ENCODE measurements around the gene GSTA5. TPM values are rescaled to one million over a fixed set of nuclear protein-coding genes. Genes with fewer than 3 reads are reported as not detected.
"Not testable (repeated sequence)": the region's sequence is repeated elsewhere in the genome, so short reads cannot be mapped to it uniquely, and the experiment has no call there.

The GSTA5 gene
- total and polyA plus RNA-seq, 2 of the 8 experiments (the other 6 are each of a cell fraction or from before 2014, with no cell fraction given), result not detected

DNA sequence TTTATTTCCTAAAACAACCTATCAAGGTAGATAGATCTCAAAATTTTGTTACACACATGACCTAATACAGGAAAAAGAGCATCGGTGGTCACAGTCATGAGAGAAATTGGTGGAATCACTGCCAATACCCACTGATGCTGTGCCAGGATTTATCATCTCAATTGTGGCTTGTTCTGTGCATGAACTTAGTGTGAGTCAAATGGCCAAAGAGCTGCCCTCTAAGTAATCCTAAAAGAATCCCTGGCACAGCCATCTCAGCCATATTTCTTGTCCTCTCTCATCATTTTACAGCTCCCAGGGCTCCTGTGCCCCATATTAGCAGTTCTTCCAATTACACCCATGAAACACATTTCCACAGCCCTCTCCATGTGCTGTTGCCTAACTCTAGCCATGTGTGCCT lies 6.1 kb downstream of the GSTA5 start:
- H3K14ac ChIP-seq (ENCODE audit: insufficient read length), result no peak overlapping the region
- H3K4me1 ChIP-seq (replicated peaks in 1 of 4; ENCODE audit: control insufficient read depth in 3 of 4, insufficient read depth in 4 of 4, low read length in 3 of 4), result no peaks in the 10 kb centered on the region
- H2BK5ac ChIP-seq (ENCODE audit: low read depth, low read length), result no peak overlapping the region
- no peak overlapping the region for H3K23ac ChIP-seq (ENCODE audit: insufficient read length)
- no peak overlapping the region for H3K56ac ChIP-seq (replicated peaks; ENCODE audit: insufficient read length, low read depth, low read length)
- H3K23me2 ChIP-seq (ENCODE audit: low read depth, low read length), result 0 out of 2 replicates have a peak, but pooled peaks cover 2% of the 10 kb centered on the region
- no peak overlapping the region for H2BK15ac ChIP-seq (ENCODE audit: low read length)
- FAIRE-seq, result no peak
- H3K18ac ChIP-seq (ENCODE audit: extremely low read depth, low read length), result no peak overlapping the region
- TF ChIP-seq CBX8 (IDR thresholded peaks at IDR 0.05; ENCODE audit: borderline replicate concordance, low read depth, low read length) (no peak), SIRT6 (IDR thresholded peaks at IDR 0.05; ENCODE audit: low read length) (no peak)
- H3K4me3 ChIP-seq (ENCODE audit: extremely low read depth in 1 of 4, insufficient read depth in 2 of 4, low read depth in 3 of 4, low read length in 4 of 4), result no peak overlapping the region
- H3K36me3 ChIP-seq (ENCODE audit: control insufficient read depth in 2 of 4, insufficient read depth in 4 of 4, low read length in 3 of 4), result no peaks in the 10 kb centered on the region
- no peak overlapping the region for H2BK120ac ChIP-seq (replicated peaks; ENCODE audit: low read depth, low read length)
- H3K4me2 ChIP-seq (ENCODE audit: insufficient read depth in 1 of 2, low read depth in 2 of 2, low read length in 2 of 2), result no peak overlapping the region
- 93% methylated on average over 1 of the region's 1 CpG; no CpG with 5 or more reads in 1 of the 2 experiments for WGBS, 2 experiments (ENCODE audit: extremely low coverage in 1 of 2, insufficient coverage in 1 of 2, insufficient read length in 1 of 2, insufficient replicate concordance in 2 of 2, low coverage in 1 of 2, low lambda C conversion rate in 2 of 2, missing lambda C conversion rate in 1 of 2)
- no peak for DNase-seq (ENCODE audit: low read depth in 1 of 2, low spot score in 2 of 2)
- peaks cover 0 to 3% (median 1%) of the 10 kb centered on the region in 4 experiments; a peak in 1 of 7 replicates for H3K27me3 ChIP-seq (replicated peaks in 1 of 4; ENCODE audit: control insufficient read depth in 3 of 4, extremely low read depth in 1 of 4, insufficient read depth in 3 of 4, low read length in 3 of 4)
- no peak overlapping the region for H3K4ac ChIP-seq (replicated peaks; ENCODE audit: insufficient read length, low read depth, low read length)
- H3K27ac ChIP-seq (ENCODE audit: low read depth, low read length), result no peak overlapping the region
- H2AK5ac ChIP-seq (ENCODE audit: low read depth, low read length), result no peak overlapping the region
- H2BK20ac ChIP-seq (ENCODE audit: low read length), result no peak overlapping the region
- H4K20me1 ChIP-seq (replicated peaks in 1 of 2; ENCODE audit: control insufficient read depth in 1 of 2, insufficient read depth in 2 of 2, low read length in 2 of 2), result no peaks in the 10 kb centered on the region
- ChIA-PET CTCF (ENCODE audit: partially characterized antibody) (no interaction called here), POLR2A (ENCODE audit: partially characterized antibody) (no interaction called here)
- H4K5ac ChIP-seq (ENCODE audit: insufficient read length, low read depth, low read length), result no peak overlapping the region
- no peak overlapping the region for H4K91ac ChIP-seq (replicated peaks; ENCODE audit: insufficient read length, low read length)
- no peak overlapping the region for H4K8ac ChIP-seq (ENCODE audit: extremely low read depth, insufficient read depth, low read length)
- H3K79me1 ChIP-seq (ENCODE audit: low read depth, low read length), result no peaks in the 10 kb centered on the region
- peaks cover 3 to 9% of the 10 kb centered on the region in 2 experiments; a peak in 2 of 4 replicates for H3K9me3 ChIP-seq (ENCODE audit: insufficient read depth in 2 of 2, low read depth in 1 of 2, low read length in 1 of 2)
- no peaks in the 10 kb centered on the region for H3K79me2 ChIP-seq (ENCODE audit: control insufficient read depth in 1 of 2, insufficient read depth in 2 of 2, low read length in 2 of 2)
- H2BK12ac ChIP-seq (ENCODE audit: low read depth, low read length), result no peak overlapping the region
- no peak overlapping the region for H2AFZ ChIP-seq (ENCODE audit: low read length)
- H3K9ac ChIP-seq (replicated peaks in 1 of 4; ENCODE audit: extremely low read depth in 1 of 4, low read depth in 3 of 4, low read length in 3 of 4), result no peak overlapping the region

DNA sequence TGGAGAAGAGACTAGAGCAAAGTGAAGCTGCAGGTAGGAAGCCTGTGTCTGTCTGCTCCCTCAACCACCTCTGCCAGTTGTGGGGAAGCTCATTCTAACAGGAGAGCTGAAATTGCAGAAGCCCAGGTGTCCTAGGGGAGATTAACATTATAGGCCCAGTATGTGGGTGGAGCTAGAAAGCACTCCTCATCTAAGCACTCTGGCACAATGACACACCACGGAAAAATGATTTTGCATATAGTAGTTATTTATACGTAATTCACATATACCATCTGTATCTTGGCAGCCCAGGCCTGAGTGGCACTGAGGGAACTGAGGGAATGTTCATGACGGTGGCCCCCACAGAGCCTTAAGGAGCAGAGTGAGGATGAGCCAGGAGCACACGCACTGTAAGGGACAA lies 9.7 kb downstream of the GSTA5 start:
- POLR2A ChIA-PET (ENCODE audit: partially characterized antibody); DNase-seq (ENCODE audit: low read depth in 1 of 2, low spot score in 2 of 2); H4K20me1 ChIP-seq (replicated peaks in 1 of 2; ENCODE audit: control insufficient read depth in 1 of 2, insufficient read depth in 2 of 2, low read length in 2 of 2); H4K8ac ChIP-seq (ENCODE audit: extremely low read depth, insufficient read depth, low read length); CTCF ChIA-PET (ENCODE audit: partially characterized antibody); H2BK120ac ChIP-seq (replicated peaks; ENCODE audit: low read depth, low read length); H3K9ac ChIP-seq (replicated peaks in 1 of 4; ENCODE audit: extremely low read depth in 1 of 4, low read depth in 3 of 4, low read length in 3 of 4); H3K4me3 ChIP-seq (ENCODE audit: extremely low read depth in 1 of 4, insufficient read depth in 2 of 4, low read depth in 3 of 4, low read length in 4 of 4); H3K56ac ChIP-seq (replicated peaks; ENCODE audit: insufficient read length, low read depth, low read length); H3K79me1 ChIP-seq (ENCODE audit: low read depth, low read length); H3K4me2 ChIP-seq (ENCODE audit: insufficient read depth in 1 of 2, low read depth in 2 of 2, low read length in 2 of 2); FAIRE-seq; H3K18ac ChIP-seq (ENCODE audit: extremely low read depth, low read length); H2BK15ac ChIP-seq (ENCODE audit: low read length); H2BK12ac ChIP-seq (ENCODE audit: low read depth, low read length); H2AK5ac ChIP-seq (ENCODE audit: low read depth, low read length); H3K23ac ChIP-seq (ENCODE audit: insufficient read length); H3K4me1 ChIP-seq (replicated peaks in 1 of 4; ENCODE audit: control insufficient read depth in 3 of 4, insufficient read depth in 4 of 4, low read length in 3 of 4); H3K23me2 ChIP-seq (ENCODE audit: low read depth, low read length); H4K5ac ChIP-seq (ENCODE audit: insufficient read length, low read depth, low read length); H3K27ac ChIP-seq (ENCODE audit: low read depth, low read length); H3K36me3 ChIP-seq (ENCODE audit: control insufficient read depth in 2 of 4, insufficient read depth in 4 of 4, low read length in 3 of 4); H3K14ac ChIP-seq (ENCODE audit: insufficient read length); H3K4ac ChIP-seq (replicated peaks; ENCODE audit: insufficient read length, low read depth, low read length); H4K91ac ChIP-seq (replicated peaks; ENCODE audit: insufficient read length, low read length); H3K79me2 ChIP-seq (ENCODE audit: control insufficient read depth in 1 of 2, insufficient read depth in 2 of 2, low read length in 2 of 2); H2AFZ ChIP-seq (ENCODE audit: low read length); H3K27me3 ChIP-seq (replicated peaks in 1 of 4; ENCODE audit: control insufficient read depth in 3 of 4, extremely low read depth in 1 of 4, insufficient read depth in 3 of 4, low read length in 3 of 4); H2BK5ac ChIP-seq (ENCODE audit: low read depth, low read length); H2BK20ac ChIP-seq (ENCODE audit: low read length): not testable (repeated sequence)
- peaks cover 6 to 16% of the 10 kb centered on the region in 2 experiments for H3K9me3 ChIP-seq (ENCODE audit: insufficient read depth in 2 of 2, low read depth in 1 of 2, low read length in 1 of 2)
- 87% methylated on average over 3 of the region's 4 CpGs; no CpG with 5 or more reads in 1 of the 2 experiments for WGBS, 2 experiments (ENCODE audit: extremely low coverage in 1 of 2, insufficient coverage in 1 of 2, insufficient read length in 1 of 2, insufficient replicate concordance in 2 of 2, low coverage in 1 of 2, low lambda C conversion rate in 2 of 2, missing lambda C conversion rate in 1 of 2)
